ENCODE measurements around the gene CITED4. TPM values are rescaled to one million over a fixed set of nuclear protein-coding genes. Genes with fewer than 3 reads are reported as not detected.
A peak's percentile ranks its signal among the peaks of the same experiment; 100 is the strongest.

CITED4 gene
- total RNA-seq, 2 experiments from 2014 or later: 2.0 TPM; not detected in 1

- peak; percentile 45 for DNase-seq (ENCODE audit: low spot score)
- Histone ChIP-seq H3K4me3 (ENCODE audit: low read depth, low read length, poor library complexity, severe bottlenecking) (no peak overlapping the region), H3K27ac (ENCODE audit: low read depth, low read length, poor library complexity, severe bottlenecking) (no peak overlapping the region), H3K79me2 (ENCODE audit: insufficient read depth, low read depth, low read length) (no peaks in the 10 kb centered on the region), H3K9me3 (ENCODE audit: low read length) (no peaks in the 10 kb centered on the region), H3K36me3 (ENCODE audit: insufficient read depth, low read length) (no peaks in the 10 kb centered on the region), H4K20me1 (ENCODE audit: insufficient read depth, low read length) (no peaks in the 10 kb centered on the region), H3K4me2 (ENCODE audit: low read length) (no peak overlapping the region), H3K9me2 (ENCODE audit: insufficient read depth, low read length) (no peaks in the 10 kb centered on the region), H3K4me1 (ENCODE audit: insufficient read depth, low read length, poor library complexity, severe bottlenecking) (peaks cover 22% of the 10 kb centered on the region), H2AFZ (ENCODE audit: low read length) (peak overlapping the region; percentile 86; the same call in 1 of the 2 replicates)
- TF ChIP-seq EZH2phosphoT487 (IDR thresholded peaks at IDR 0.05; ENCODE audit: borderline replicate concordance, low read depth, low read length) (no peak), CTCF (conservative IDR thresholded peaks at IDR 0.05; ENCODE audit: low read length) (peak; percentile 76)
- BruUV-seq (replicated peaks): no TSS peak
- ChIA-PET CTCF (ENCODE audit: unreplicated experiment) (interaction anchor here (1.1 kb wide), 1 partner anchor 74 kb away, joined by 8 read pairs; no protein-coding TSS in a partner anchor), POLR2A (no interaction called here)
- intact Hi-C loops (cut with micrococcal nuclease; ENCODE audit: unreplicated experiment): no loop called here
Observed at GRCh38 chr1:40848530-40849189, 13.5 kb downstream of the CITED4 start.

GRCh38 chr1:40847023-40847745 is 15.0 kb downstream of the CITED4 start:
- no TSS peak for BruUV-seq (replicated peaks)
- DNase-seq (ENCODE audit: low spot score): no peak
- Histone ChIP-seq H3K36me3 (ENCODE audit: insufficient read depth, low read length) (no peaks in the 10 kb centered on the region), H3K4me3 (ENCODE audit: low read depth, low read length, poor library complexity, severe bottlenecking) (no peak overlapping the region), H3K9me3 (ENCODE audit: low read length) (no peaks in the 10 kb centered on the region), H3K79me2 (ENCODE audit: insufficient read depth, low read depth, low read length) (no peaks in the 10 kb centered on the region), H3K9me2 (ENCODE audit: insufficient read depth, low read length) (no peaks in the 10 kb centered on the region), H3K4me2 (ENCODE audit: low read length) (no peak overlapping the region), H4K20me1 (ENCODE audit: insufficient read depth, low read length) (no peaks in the 10 kb centered on the region), H3K4me1 (ENCODE audit: insufficient read depth, low read length, poor library complexity, severe bottlenecking) (peaks cover 22% of the 10 kb centered on the region), H2AFZ (ENCODE audit: low read length) (no peak overlapping the region), H3K27ac (ENCODE audit: low read depth, low read length, poor library complexity, severe bottlenecking) (no peak overlapping the region)
- CTCF ChIA-PET (ENCODE audit: unreplicated experiment): no interaction called here
- POLR2A ChIA-PET: no interaction called here
- intact Hi-C loops (cut with micrococcal nuclease; ENCODE audit: unreplicated experiment): no loop called here
- TF ChIP-seq EZH2phosphoT487 (IDR thresholded peaks at IDR 0.05; ENCODE audit: borderline replicate concordance, low read depth, low read length) (no peak), CTCF (conservative IDR thresholded peaks at IDR 0.05; ENCODE audit: low read length) (no peak)

- CTCF ChIA-PET (ENCODE audit: unreplicated experiment): no interaction called here
- intact Hi-C loops (cut with micrococcal nuclease; ENCODE audit: unreplicated experiment): no loop called here
- DNase-seq (ENCODE audit: low spot score): no peak
Observed at GRCh38 chr1:40845895-40846294, 16.3 kb downstream of the CITED4 start.

More at GRCh38 chr1:40845895-40846294, 16.3 kb downstream of the CITED4 start:
- BruUV-seq (replicated peaks): no TSS peak
- H3K9me3 ChIP-seq (ENCODE audit: low read length): no peaks in the 10 kb centered on the region
- no peaks in the 10 kb centered on the region for H3K36me3 ChIP-seq (ENCODE audit: insufficient read depth, low read length)
- TF ChIP-seq CTCF (conservative IDR thresholded peaks at IDR 0.05; ENCODE audit: low read length) (no peak), EZH2phosphoT487 (IDR thresholded peaks at IDR 0.05; ENCODE audit: borderline replicate concordance, low read depth, low read length) (no peak)
- no peak overlapping the region for H3K27ac ChIP-seq (ENCODE audit: low read depth, low read length, poor library complexity, severe bottlenecking)
- H4K20me1 ChIP-seq (ENCODE audit: insufficient read depth, low read length): no peaks in the 10 kb centered on the region
- H2AFZ ChIP-seq (ENCODE audit: low read length): no peak overlapping the region
- H3K4me3 ChIP-seq (ENCODE audit: low read depth, low read length, poor library complexity, severe bottlenecking): no peak overlapping the region
- peaks cover 22% of the 10 kb centered on the region for H3K4me1 ChIP-seq (ENCODE audit: insufficient read depth, low read length, poor library complexity, severe bottlenecking)
- POLR2A ChIA-PET: no interaction called here
- H3K79me2 ChIP-seq (ENCODE audit: insufficient read depth, low read depth, low read length): no peaks in the 10 kb centered on the region
- no peaks in the 10 kb centered on the region for H3K9me2 ChIP-seq (ENCODE audit: insufficient read depth, low read length)
- H3K4me2 ChIP-seq (ENCODE audit: low read length): no peak overlapping the region
